ENCODE measurements around the gene MLPH. TPM values are rescaled to one million over a fixed set of nuclear protein-coding genes. Genes with fewer than 3 reads are reported as not detected.

Gene MLPH
- total and polyA plus RNA-seq, 9 of the 15 experiments (the other 6 are each of a cell fraction or from before 2014, with no cell fraction given) = 0.22 TPM; not detected in 8

DNA sequence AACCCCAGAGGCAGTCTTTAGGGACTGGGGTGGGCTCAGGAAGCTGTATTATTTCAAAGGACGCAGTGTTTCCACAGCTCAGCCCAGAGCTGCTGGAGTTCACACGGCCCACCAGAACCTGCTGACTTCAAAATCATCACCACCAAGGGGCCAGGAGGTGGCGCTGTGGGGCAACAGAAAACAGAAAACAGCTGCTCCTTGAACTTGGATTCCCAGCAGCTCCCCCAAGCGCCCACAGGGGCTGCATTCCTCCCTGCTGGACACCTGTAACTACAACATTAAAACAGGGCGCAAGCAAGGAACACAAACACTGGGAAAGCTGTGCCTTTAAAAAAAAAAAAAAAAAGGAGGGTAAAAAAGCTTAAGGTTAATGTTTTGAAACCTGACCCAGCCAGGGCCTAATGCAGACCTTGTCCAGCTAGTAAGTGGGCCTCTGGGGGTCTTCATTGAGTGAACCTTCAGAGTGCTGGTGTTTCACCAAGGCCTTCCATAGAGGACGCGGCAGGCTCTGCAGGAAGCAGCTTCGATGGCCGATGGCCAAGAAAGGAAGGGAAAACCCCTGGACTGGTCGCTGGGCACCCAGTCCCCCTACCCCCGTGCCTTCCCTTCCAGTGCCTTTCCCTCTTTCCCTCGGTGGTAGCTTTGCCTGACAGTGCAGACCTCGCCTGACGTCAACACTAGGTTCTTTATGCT is 25.9 kb downstream of the MLPH start (continued):
- TF ChIP-seq, protein P1, sequence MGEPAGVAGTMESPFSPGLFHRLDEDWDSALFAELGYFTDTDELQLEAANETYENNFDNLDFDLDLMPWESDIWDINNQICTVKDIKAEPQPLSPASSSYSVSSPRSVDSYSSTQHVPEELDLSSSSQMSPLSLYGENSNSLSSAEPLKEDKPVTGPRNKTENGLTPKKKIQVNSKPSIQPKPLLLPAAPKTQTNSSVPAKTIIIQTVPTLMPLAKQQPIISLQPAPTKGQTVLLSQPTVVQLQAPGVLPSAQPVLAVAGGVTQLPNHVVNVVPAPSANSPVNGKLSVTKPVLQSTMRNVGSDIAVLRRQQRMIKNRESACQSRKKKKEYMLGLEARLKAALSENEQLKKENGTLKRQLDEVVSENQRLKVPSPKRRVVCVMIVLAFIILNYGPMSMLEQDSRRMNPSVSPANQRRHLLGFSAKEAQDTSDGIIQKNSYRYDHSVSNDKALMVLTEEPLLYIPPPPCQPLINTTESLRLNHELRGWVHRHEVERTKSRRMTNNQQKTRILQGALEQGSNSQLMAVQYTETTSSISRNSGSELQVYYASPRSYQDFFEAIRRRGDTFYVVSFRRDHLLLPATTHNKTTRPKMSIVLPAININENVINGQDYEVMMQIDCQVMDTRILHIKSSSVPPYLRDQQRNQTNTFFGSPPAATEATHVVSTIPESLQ (CRISPR knock-in tag; IDR thresholded peaks at IDR 0.05) = no peak
- TF ChIP-seq ZSCAN32 (CRISPR knock-in tag; IDR thresholded peaks at IDR 0.05) (no peak), TEAD4 (IDR thresholded peaks at IDR 0.05; ENCODE audit: low read length) (peak; percentile 41), TEAD4 (CRISPR knock-in tag; IDR thresholded peaks at IDR 0.05; ENCODE audit: borderline replicate concordance) (no peak), ZBTB7A (IDR thresholded peaks at IDR 0.05; ENCODE audit: borderline replicate concordance, control insufficient read depth, low read depth, low read length) (peak; percentile 34; the same call in 1 of the 2 replicates), BCOR (IDR thresholded peaks at IDR 0.05) (no peak), TARDBP (IDR thresholded peaks at IDR 0.05) (no peak), ZNF253 (CRISPR knock-in tag; conservative IDR thresholded peaks at IDR 0.05) (no peak), SIX5 (IDR thresholded peaks at IDR 0.05; ENCODE audit: borderline replicate concordance in 1 of 2, insufficient read depth in 1 of 2, low read depth in 1 of 2, low read length in 2 of 2) (no peak), KAT2B (IDR thresholded peaks at IDR 0.05; ENCODE audit: low read depth, low read length) (no peak), NCOA6 (IDR thresholded peaks at IDR 0.05) (no peak), CBX2 (IDR thresholded peaks at IDR 0.05; ENCODE audit: insufficient read depth, low read length, poor library complexity, severe bottlenecking) (no peak), KLF16 (IDR thresholded peaks at IDR 0.05) (0 out of 2 replicates have a peak, but pooled peaks have one; percentile 30), CREM (IDR thresholded peaks at IDR 0.05; ENCODE audit: low read depth) (peak; percentile 20; the same call in 1 of the 2 replicates), KDM5B (IDR thresholded peaks at IDR 0.05; ENCODE audit: insufficient replicate concordance, low read depth, low read length) (no peak), EHMT2 (IDR thresholded peaks at IDR 0.05) (no peak)
- TF ChIP-seq, protein P2, sequence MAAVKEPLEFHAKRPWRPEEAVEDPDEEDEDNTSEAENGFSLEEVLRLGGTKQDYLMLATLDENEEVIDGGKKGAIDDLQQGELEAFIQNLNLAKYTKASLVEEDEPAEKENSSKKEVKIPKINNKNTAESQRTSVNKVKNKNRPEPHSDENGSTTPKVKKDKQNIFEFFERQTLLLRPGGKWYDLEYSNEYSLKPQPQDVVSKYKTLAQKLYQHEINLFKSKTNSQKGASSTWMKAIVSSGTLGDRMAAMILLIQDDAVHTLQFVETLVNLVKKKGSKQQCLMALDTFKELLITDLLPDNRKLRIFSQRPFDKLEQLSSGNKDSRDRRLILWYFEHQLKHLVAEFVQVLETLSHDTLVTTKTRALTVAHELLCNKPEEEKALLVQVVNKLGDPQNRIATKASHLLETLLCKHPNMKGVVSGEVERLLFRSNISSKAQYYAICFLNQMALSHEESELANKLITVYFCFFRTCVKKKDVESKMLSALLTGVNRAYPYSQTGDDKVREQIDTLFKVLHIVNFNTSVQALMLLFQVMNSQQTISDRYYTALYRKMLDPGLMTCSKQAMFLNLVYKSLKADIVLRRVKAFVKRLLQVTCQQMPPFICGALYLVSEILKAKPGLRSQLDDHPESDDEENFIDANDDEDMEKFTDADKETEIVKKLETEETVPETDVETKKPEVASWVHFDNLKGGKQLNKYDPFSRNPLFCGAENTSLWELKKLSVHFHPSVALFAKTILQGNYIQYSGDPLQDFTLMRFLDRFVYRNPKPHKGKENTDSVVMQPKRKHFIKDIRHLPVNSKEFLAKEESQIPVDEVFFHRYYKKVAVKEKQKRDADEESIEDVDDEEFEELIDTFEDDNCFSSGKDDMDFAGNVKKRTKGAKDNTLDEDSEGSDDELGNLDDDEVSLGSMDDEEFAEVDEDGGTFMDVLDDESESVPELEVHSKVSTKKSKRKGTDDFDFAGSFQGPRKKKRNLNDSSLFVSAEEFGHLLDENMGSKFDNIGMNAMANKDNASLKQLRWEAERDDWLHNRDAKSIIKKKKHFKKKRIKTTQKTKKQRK (IDR thresholded peaks at IDR 0.05; ENCODE audit: borderline replicate concordance, low read depth, low read length) = no peak
- TF ChIP-seq, protein P3, sequence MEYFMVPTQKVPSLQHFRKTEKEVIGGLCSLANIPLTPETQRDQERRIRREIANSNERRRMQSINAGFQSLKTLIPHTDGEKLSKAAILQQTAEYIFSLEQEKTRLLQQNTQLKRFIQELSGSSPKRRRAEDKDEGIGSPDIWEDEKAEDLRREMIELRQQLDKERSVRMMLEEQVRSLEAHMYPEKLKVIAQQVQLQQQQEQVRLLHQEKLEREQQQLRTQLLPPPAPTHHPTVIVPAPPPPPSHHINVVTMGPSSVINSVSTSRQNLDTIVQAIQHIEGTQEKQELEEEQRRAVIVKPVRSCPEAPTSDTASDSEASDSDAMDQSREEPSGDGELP (CRISPR knock-in tag; IDR thresholded peaks at IDR 0.05; ENCODE audit: borderline replicate concordance) = peak; percentile 95
- TF ChIP-seq, protein P4, sequence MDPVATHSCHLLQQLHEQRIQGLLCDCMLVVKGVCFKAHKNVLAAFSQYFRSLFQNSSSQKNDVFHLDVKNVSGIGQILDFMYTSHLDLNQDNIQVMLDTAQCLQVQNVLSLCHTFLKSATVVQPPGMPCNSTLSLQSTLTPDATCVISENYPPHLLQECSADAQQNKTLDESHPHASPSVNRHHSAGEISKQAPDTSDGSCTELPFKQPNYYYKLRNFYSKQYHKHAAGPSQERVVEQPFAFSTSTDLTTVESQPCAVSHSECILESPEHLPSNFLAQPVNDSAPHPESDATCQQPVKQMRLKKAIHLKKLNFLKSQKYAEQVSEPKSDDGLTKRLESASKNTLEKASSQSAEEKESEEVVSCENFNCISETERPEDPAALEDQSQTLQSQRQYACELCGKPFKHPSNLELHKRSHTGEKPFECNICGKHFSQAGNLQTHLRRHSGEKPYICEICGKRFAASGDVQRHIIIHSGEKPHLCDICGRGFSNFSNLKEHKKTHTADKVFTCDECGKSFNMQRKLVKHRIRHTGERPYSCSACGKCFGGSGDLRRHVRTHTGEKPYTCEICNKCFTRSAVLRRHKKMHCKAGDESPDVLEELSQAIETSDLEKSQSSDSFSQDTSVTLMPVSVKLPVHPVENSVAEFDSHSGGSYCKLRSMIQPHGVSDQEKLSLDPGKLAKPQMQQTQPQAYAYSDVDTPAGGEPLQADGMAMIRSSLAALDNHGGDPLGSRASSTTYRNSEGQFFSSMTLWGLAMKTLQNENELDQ (CRISPR knock-in tag; IDR thresholded peaks at IDR 0.05; ENCODE audit: borderline replicate concordance) = no peak

All from K562 (cell line).